Activated gamma-delta T cell treated with anti-CD3 and anti-CD28 coated beads, Interleukin-2, amount 50 U/mL, for 16 hours (primary cell): ENCODE measurements around the gene C15orf39.

Source experiments
- DNase-seq: peaks from one replicate; pipeline ENCODE4 v3.0.0-alpha.2; 2020; ENCODE audit warnings: low read depth

C15orf39 gene

DNA sequence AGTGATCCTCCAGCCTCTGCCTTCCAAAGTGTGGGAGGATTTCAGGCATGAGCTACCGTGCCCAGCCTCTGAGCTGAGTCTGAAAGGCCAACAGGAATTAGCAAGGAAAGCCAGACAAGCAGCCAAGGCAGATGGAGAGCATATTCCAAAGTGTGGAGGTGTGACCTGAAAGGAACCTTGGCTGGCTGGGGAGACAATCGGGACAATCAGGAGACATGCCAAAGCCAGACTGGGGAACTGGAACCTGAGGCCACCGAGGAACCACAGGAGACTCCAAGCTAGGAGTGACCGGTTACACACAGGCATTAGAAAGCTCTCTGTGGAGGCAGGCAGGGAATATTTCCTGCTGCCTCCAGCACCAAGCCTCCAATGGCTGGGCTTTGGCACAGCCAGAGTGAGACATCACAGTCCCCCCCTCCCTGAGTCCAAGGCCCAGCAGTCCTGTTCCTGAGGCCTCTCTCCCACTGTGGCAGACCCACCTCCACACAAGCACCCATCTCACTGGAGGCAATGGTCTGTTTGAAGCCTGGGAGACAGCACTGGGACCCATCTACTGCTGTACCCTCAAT, 4.5 kb upstream of the C15orf39 start:
- no peak for DNase-seq

- no peak for DNase-seq
Measured at GRCh38 chr15:75198560-75199356, 2.9 kb upstream of the C15orf39 start.

- DNase-seq, result no peak
Measured at GRCh38 chr15:75199357-75199940, 2.2 kb upstream of the C15orf39 start.

GRCh38 chr15:75200391-75200764, 1.3 kb upstream of the C15orf39 start:
- no peak for DNase-seq

- no peak for DNase-seq
Measured at GRCh38 chr15:75200765-75201615, 692 bp upstream of the C15orf39 start.

DNA sequence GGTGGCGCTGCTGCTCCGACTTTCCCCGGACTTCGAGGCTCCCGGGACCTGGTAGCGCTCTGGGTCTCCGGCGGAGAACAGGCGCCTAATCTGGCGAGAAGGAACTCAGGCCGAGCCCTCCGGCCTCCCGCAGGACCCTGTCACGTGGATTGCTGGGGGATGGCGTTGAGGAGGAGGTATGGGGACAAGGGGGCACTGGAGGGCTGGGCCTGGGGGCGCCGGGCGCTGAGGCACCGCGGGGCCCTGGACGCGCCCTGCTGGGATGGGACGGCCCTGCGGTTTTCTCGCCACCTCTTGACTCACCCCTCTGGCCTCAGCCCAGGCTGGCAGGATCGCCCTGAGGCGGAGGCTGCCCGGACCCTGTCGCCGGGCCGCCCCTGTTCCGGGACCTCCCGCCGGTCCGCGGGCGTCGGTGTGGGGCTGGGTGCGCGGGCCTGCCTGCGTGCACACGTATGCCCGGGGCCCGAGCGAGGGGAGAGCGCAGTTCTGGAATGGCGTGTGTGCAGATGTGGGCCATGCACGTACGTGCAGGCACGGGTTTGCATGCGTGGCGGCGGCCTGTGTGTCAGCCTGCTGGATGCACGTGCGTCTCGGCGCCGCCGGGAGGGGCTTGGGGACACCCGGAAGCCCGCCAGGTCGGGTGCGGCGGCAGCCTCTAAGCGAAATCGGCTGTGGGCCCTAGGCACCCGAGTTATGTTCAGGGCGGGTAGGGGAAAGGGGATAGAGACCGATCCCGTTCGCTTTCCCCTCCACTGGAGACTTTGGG, 752 bp downstream of the C15orf39 start:
- peak; percentile 75 for DNase-seq

DNA sequence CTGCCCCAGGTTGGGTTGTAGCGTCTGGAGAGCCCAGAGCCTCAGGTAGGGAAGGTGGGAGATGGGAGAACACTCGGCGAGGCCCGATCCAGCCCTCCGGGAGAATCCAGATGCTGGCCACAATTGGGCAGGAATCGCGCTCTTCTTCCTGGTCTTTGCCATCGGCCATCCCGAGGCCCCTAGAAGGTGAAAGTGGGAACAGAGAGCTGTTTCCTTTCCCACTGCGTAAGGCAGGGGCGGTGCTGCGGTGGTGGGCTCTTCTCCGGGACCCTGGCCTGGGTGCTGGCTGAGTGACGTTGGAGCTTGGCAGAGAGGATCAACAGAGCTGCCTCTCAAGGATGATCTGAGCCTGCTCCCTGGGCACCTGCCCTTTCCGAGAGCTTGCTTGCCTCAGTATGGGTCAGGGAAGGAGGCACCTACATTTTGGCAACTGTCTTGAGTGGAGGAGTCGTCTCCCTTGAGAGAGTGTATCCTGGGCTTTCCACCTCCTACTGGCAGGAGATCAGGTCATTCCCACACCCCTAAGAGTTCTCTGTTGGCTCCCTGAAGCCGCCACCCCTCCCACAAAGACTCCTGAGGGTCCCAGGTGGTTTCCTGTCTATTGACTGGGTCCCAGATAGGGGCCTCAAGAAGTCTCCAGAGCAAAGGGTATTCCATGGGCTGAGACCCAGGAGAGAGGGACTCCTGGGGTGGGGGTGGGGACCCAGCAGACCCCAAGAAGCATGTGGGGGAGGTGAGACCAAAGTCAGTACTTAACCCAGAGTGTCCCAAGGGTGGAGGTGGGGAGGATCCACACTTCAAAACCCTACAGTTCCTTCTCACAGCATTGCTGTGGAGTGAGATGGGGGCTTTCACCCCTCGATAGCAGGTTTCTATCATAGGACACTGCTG, 1.6 kb downstream of the C15orf39 start:
- no peak for DNase-seq

GRCh38 chr15:75203908-75204263, 2.2 kb downstream of the C15orf39 start:
- no peak for DNase-seq

GRCh38 chr15:75204340-75205063, 2.8 kb downstream of the C15orf39 start:
- DNase-seq, result peak; percentile 73

GRCh38 chr15:75205064-75205395, 3.3 kb downstream of the C15orf39 start:
- no peak for DNase-seq

GRCh38 chr15:75206006-75206405, 4.3 kb downstream of the C15orf39 start:
- DNase-seq, result no peak

GRCh38 chr15:75206803-75207617, 5.3 kb downstream of the C15orf39 start:
- no peak for DNase-seq

DNA sequence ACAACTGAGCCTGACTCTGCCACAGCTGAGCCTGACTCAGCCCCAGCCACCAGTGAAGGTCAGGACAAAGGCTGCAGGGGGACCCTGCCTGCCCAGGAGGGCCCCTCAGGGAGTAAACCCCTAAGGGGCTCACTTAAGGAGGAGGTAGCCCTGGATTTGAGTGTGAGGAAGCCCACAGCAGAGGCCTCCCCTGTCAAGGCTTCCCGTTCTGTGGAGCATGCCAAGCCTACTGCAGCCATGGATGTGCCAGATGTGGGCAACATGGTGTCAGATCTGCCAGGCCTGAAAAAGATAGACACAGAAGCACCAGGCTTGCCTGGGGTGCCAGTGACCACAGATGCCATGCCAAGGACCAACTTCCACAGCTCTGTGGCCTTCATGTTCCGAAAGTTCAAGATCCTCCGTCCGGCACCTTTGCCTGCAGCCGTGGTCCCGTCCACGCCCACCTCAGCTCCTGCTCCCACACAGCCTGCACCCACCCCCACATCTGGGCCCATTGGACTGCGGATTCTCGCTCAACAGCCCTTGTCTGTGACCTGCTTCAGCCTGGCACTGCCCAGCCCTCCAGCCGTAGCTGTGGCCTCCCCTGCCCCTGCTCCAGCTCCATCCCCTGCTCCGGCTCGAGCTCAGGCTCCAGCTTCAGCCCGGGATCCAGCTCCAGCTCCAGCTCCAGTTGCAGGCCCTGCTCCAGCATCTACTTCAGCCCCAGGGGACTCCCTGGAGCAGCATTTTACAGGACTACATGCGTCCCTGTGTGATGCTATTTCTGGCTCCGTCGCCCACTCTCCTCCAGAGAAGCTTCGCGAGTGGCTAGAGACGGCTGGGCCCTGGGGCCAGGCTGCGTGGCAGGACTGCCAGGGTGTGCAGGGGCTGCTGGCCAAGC, 6.2 kb downstream of the C15orf39 start:
- DNase-seq, result no peak

GRCh38 chr15:75208501-75209288, 7.0 kb downstream of the C15orf39 start:
- no peak for DNase-seq

DNA sequence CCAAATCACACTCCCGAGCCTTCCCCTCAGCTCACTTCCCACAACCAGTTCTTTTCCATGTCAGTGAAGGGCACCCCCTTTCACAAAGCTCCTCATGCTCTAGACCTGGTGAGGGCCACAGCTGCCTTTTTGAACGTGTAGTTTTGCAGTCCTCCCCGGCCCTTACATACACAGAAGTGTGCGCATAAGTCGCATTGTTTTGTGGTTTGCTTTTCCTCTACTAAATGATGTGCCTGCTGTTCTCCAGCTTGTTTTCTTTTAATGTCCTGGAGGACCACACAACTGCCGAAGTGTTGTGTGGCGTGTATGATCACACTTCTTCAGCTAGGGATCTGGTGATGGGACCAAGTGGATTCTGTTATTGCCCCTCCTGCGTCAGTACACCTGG, 7.6 kb downstream of the C15orf39 start:
- no peak for DNase-seq

DNA sequence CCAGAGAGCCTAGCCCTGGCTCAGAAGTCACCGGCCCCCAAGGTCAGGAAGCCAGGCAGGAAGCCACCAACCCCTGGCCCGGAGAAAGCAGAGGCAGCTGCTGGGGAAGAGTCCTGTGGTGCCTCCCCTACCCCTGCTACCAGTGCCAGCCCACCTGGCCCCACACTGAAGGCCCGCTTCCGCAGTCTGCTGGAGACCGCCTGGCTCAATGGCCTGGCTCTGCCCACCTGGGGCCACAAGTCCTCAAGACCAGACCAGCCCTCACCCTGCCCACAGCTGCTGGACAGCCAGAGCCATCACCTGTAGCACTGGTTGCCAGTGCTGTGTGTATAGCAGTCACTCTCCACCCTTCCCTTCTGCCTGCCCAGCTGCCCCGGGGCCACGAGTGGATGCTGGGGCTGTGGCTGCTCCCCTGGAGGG, 9.1 kb downstream of the C15orf39 start:
- no peak for DNase-seq

- no peak for DNase-seq
Measured at GRCh38 chr15:75211436-75212199, 9.9 kb downstream of the C15orf39 start.
